Measurements from ENCODE around the gene ILKAP.
A peak's percentile ranks its signal among the peaks of the same experiment; 100 is the strongest.

ILKAP gene

DNA sequence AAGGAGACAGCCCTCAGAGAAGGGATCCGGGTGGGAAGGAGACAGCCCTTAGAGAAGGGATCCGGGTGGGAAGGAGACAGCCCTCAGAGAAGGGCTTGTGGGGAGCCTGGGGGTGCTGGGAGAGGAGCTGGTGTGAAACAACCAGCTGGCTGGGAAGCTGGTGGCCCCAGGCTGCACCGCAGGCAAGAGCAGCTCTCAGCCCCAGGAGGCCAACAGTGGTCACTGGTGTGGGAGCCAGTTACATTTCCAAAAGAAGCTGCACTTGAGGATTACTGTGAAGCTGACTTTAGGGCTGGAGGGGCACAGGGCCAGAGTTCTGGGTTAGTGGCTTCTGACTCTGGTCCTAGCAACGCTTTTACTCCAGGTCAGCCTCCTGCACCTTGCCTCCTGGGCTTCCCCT, 33.1 kb upstream of the ILKAP start:
- DNase-seq, result no peak

DNA sequence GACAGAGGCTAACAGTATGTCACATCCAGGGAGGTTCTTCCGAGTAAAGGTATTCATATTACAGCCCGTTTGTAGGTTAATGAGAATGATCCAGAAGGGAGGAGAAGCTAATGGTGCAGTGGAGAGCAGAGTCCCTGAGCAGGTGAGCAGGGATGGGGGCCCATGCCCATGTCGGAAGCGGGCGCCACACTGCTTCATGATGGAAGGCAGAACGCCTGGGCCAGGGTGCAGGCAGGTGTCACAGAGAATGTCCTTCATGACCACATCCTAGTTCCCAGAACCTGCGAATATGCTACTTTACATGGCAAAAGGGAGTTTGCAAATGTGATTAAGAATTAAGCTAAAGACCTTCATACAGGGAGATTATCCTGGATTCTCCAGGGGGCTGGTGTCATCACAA, 32.4 kb upstream of the ILKAP start:
- DNase-seq, result no peak

DNA sequence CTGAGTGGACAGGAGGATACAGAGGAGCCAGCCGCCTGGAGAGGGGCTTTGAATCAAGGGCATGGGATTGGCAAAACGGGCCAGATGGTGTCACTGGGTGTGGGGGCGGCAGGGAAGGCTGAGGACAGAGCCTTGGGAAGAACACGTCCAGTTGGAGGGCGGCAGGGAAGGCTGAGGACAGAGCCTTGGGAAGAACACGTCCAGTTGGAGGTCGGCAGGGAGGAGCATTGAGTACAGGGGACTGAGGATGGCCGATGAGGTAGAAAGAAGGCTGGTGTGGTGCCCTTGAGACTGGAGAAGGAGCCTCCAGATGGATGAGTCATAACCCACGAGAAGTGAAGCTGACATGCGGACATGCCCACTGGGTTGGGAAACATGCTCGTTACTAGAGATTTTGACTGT, 31.8 kb upstream of the ILKAP start:
- DNase-seq, result no peak

DNA sequence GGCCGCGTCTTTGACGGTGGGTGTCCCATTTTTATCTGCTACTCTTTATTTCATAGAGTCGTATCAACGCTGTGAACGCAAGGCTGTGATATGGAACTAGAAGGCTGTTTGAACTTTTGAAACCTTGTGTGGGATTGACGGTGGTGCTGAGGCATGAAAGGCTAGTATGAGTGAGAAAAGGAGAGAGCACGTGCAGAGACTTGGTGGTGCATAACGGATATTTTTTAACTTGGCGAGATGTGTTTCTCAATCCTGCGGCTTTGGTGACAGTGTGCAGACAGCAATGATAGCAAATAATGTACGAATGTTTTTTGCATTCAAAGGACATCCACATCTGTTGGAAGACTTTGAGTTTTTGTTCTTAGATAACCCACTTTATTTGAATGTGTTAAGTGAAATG, 30.1 kb upstream of the ILKAP start:
- no peak for DNase-seq

DNA sequence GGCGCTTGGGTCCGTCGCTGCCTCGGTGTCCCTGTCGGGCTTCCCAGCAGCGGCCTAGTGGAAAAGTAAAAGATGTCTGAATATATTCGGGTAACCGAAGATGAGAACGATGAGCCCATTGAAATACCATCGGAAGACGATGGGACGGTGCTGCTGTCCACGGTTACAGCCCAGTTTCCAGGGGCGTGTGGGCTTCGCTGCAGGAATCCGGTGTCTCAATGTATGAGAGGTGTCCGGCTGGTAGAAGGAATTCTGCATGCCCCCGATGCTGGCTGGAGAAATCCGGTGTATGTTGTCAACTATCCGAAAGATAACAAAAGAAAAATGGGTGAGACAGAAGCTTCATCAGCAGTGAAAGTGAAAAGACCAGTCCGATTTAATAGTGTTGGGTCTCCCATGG, 28.3 kb upstream of the ILKAP start:
- no peak for DNase-seq

DNA sequence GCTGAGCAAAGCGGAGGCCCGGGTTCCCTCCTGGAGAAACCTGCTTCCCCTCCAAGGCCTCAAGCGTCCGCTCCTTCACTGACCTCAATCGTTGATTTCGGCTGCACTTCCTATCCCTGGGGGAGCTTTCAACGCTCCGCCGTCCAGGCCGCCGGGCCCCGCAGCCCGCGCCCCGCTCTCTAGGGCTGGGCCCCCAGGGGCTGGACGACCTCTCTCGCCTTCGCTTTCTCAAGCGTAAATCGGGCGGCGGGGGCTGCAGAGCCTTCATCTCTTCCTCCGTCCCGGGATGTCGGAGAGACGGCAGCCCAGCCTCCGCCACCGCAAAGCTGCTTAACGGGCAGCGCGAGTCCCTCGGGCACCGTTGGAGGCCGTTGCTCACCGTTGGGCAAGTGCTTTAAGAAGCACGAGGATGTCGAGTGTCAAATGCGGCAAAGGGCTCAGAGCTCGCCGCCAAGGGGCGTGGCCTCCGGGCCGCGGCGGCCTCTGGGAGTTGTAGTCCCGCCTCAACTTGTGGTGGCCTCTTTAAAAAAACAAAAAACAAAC, 27.8 kb upstream of the ILKAP start:
- DNase-seq, result peak; percentile 84

DNA sequence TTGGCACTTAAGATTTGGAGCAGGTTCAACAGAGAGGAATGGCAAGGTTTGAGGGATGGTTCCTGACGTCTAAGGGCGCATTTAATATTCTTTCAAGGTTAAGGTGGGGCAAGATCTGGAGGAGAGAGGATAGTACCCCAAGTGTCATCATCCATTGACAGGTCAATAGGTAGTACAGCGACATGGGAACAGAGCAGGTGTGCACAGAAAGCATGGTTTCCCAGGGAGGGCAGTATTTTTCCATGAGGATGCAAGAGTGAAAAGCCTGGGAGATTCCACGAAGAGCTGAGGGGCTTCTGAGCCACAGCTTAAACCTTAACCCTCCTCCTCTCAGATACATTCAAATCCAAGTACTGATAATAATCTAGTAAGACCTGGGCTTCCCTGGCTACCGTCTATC, 27.2 kb upstream of the ILKAP start:
- DNase-seq, result no peak

DNA sequence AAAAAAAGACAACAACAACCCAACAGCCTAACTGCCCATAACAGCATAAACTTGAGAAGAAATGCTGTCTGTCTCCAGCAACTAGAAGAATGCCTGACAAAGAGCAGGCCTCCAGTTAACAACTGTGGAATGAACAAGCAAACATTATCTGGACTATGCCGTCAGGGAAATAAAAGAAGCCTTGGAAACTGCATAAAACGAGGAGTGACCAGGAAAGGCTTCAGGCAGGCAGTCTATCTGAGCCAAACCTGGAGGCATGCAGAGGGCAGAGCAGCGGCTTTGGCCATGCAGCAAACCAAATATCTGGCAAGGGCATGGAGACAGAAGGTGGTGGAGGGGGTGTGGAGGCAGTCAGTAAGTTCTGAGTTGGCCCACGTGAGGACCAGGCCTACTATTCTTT, 25.2 kb upstream of the ILKAP start:
- DNase-seq, result no peak

DNA sequence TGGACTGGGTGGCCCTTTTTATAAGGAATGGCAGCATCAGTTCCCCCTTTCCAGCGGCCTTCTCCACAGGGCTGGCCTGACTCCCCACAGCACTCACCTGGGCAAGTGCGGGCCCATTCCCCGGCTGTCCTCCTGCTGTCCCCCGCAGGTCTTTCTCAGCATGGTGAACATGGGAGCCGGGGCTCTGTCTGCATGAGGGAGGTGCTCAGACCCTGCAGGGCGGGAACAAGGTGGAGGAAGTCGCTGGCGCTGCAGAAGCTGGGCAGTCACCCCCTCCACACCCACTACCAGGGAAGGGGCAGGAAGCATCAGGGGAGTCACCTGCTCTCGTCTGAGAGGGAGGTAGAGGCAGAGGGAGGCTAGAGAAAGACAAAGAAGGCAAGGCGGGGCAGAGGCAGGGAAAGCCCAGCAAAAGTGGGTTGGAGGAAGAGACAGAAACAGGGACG, 24.1 kb upstream of the ILKAP start:
- no peak for DNase-seq

DNA sequence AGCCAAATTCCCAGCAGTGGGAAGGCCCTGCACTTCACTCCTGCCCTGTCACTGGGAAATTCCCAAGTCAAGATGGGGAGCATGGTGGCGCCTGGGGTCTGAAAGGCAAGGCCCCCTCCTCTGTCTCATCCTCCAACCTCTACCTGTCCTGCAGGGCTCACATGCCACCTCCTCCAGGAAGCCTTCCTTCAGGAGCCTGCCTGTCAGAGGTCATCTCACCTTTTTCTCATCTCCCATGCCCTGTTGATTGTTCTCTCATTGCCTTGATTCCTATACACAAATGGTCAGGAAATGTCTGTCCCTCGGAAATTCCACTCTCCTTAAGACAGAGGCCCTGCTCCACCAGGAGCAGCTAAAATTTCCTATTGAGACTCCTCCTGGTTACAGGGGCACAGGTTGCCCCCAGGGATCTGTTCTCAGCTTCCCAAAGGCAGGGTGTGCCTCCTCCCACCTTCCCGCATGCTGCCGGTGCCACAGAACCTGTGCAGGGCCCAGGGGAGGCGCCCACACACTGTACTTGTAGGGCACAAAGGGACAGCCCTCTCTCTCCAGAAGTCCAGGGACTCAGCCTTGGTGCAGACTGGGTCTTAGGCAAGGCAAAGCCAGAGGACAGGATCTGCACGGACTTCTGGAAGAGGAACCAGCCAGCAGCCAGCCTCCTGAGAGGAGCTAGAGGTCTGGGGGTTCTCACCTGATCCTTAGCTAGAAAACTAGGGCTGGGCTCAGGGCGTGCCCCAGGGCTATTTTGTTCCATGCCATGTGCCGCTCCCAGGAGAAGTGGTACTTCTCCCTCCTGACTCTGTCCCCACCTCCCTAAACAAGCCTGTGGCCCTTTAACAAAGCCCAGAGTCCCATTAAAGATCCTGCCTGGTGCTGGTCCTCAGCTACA, 23.4 kb upstream of the ILKAP start:
- DNase-seq, result no peak

DNA sequence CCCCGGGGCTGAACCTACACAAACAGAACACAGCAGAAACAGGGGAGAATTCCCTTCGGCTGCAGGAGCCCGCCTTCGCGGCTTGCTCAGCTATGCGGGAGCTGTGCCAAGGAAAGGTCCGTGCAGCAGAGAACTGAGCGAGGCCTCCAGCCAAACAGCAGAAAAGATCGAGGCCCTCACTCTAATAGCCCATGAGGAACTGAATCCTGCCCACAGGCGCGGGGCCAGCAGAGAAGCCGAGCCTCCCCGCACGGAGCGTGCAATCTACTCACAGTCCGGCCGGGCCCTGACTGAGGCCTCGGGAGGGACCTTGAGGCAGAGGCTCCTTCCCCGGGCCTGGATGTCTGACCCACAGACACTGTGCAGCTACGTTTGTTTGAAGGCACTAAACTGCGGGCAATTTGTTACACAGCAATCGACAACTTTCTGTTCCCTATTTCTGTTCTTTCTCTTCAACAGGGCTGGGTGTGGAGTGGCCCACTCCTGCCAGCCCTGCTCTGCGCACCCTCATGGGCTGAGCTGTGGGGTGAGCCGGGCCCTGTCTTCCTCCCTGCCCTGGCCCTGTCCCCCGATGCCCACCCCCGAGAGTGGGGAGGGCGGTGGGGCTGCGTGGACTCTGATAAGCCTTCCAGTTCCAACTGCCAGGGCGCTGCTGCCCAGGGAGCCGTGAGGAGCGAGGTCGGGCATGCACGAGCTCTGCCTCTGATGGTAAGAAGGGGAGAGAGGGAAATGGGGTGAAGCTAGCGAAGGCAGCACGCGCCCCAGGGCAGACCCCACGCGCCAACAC, 22.6 kb upstream of the ILKAP start:
- DNase-seq, result no peak

DNA sequence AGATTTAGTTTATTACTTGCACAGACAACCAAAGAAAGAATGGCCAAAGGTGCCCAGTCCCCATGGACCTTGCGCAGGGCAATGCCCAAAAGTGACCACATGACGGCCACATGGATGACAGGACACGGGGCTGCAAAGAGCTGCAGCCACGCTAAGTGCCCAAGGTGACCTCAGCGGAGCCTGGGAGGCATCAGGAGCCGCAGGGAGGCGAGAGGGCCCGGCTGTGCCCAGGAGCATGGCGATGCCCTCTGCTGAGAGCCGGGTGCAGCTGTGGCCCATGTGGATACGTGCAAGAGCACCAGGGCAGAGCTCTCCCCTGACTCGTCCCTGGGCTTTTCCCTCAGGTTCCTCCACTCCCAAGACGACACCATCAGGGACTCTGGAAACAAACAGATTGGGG, 21.6 kb upstream of the ILKAP start:
- no peak for DNase-seq

DNA sequence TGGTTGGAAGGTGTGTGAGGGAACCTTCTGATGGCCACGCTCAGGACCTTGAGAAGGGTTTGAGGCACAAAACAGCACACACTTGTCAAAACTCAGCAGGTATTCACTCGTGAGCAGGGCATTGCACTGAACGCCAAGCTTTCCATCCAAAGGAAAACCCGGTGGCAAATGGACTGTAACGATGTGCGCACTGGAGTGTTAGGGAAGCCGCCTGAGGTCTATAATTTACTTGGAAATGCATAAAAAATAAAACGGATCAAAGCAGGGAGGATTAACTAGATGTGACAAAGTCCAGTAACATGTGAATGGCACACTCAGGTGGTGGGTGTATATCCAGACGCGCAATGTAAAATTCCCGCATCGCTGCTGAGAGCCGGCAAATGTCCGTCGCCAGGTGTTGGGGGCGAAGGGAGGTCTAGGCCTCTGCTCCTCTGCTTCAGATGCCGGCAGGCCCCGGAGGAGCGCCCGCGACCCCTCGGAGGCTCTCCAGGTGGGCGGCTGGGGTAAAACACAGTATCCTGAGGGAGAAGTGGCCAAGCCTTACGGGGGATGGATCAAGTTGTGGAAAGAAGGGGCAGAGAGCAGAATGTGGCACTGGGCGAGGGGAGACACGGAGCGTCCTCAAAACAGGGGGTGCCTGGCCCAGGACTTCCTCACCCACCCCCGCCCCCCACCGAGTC, 21.0 kb upstream of the ILKAP start:
- DNase-seq, result no peak

DNA sequence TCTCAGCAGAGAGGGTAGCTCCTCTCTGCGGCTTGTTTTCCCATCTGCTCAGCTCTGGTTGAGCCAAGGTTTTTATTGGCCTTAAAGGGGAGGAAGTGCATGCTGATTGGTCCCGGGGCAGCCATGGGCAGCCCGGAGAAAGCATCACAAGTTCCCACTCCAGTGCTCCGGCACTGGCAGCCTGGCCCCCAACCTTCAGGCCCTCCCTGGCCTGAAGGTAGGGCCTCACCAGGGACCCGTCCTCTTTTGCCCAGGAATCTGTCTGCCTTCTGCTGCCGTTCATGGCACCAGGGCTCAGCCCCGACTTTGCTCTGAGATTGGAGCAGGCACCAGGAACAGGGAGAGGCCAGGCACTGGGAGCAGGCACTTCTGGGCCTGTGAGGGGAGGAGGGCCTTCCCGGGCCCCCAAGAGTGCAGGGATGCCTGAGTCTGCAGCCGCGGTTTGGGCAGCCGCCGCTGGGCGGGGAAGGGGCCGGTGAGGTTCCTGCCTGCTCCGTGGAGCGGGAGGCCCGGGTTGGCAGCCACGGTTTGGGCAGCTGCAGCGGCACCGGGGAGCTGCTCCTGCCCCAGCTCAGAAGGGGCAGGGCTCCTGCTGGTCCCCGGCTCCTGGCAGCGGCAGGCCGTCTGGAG, 17.5 kb upstream of the ILKAP start:
- DNase-seq, result no peak

DNA sequence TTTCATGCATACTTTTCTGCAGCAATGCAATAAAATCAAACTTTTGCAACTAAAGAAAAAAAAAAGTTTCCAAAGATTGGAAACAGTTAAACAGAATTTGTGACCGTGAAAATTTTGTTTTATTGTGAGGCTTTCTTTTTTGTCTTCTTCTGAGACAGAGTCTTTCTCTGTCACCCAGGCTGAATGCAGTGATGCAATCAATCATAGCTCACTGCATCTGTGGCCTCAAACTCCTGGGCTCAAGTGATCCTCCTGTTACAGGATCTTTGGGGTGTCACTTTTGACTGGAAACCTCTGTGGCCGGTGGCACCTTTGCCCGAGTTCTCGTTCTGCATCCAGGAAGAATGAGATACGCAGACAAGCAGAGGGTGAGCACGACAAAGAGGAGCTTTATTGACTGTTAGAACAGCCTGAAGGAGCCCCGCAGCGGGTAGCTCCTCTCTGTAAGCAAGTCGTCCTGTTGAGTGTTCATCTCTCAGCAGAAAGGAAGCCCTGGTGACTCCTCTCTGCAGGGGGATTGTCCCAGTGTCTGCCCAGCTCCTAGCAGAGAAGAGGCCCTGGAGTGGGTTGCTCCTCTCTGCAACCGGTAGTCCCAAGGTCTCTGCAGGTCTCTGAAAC, 16.9 kb upstream of the ILKAP start:
- DNase-seq, result no peak

DNA sequence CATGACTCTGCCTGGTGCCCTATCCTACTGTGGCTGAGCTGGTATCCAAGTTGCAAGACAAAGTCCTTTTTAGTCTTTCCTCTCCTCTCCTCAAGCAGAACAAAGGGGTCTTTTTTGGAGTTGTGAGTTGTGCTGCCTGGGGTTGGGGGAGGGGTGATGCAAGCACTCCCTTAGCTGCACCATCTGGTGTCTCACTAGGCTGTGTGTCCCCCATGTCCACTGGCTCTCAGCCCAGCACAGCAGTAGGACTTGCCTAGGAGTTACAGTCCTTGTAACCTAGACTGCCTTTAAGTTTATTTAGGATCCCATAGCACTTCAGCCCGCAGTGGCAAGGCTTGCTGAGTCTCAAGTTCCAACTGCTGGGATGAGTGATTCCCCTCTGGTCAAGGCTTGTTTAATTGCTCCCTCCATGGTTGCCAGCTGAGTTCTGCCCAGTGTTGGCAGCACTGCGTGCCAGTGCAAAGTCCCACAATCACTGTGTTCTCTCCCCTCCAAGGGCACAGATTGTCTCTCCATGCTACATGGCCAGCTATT, 13.2 kb upstream of the ILKAP start:
- DNase-seq, result no peak

DNA sequence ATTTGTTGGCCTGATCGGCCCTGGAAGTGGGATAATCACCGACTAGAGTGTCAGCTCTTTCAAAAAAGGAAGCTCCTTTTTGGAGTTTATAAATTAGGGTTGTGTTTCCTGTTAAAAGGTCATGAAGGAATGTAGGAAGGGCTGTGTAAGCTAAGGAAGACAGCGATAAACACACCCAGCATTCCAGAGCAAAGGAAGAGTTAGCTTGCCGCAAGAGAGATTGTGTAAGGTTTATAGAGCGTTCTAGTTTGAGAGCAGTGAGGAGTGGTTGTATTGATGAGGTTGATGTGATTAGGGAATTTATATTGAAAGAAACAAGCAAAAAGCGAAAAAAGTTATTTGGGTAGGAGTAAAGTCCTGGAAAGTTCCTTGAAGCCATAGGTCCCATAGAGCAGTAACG, 3.5 kb upstream of the ILKAP start:
- DNase-seq, result no peak

DNA sequence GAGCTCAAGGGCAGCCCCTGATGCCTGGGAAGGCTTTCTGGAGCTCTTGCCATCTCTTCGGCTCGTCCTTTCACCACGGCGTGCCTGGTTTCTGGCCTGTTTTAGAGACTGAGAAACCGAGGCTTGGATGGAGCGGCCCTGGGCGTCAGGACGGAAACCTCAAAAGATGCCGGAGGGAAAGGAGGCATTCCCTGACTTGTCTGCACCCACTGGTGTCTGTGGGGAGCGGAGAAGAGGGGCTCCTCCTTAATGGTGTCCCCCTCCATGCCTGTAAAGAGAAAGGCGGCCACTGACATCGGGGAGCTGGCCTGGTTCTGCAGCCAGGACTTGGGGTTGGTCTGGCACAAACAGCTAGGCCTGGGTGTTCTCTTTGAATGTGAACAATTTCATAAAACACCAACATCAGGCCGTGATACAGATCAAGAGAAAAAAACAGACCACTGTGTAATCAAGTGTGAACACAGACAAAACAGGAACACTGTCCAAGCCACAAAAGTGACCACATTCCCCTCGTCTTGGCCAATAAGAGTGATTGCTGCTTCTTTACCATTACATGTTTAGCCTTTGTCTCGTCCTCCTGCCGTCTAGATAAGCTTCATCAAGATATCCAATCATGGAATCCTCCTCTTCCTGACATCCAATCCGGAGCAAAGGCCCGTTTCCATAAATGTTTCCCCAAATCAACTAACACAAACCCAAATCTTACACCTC, 633 bp upstream of the ILKAP start:
- no peak for DNase-seq

DNA sequence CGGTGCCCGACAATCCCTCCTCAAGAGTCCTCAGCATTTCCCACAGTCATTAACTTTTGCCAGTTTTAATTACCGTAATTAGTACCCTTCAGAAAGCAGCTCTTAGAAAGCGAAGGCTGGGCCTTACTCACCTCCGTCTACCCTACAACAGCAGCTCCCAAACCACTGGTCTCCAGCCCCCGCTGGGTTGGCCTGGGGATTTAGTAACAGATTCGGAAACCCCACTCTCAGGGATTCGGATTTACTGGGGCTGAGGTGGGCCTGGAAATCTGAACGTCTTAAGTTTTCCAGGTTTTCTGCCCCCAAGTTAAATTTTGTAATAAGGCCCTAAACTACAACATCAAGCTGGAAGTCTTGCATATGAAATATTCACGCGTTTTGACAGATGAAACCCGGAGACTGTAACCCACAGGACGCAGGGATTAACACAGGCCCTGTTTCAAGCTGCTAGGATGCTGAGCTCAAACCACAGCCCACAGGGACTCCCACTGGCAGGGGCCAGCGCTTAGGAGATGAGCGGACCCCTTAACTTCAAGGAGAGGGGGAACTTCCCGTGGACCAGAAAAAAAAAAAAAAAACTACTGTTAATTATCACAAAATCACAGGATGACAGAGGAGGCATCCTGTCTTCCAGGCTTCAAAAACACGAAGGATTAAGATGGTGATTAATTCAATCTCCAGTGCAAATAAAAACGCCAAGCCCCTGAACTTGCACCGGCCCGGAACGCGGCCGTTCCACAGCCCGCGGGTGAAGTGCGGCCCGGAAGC, 985 bp downstream of the ILKAP start:
- DNase-seq, result no peak

DNA sequence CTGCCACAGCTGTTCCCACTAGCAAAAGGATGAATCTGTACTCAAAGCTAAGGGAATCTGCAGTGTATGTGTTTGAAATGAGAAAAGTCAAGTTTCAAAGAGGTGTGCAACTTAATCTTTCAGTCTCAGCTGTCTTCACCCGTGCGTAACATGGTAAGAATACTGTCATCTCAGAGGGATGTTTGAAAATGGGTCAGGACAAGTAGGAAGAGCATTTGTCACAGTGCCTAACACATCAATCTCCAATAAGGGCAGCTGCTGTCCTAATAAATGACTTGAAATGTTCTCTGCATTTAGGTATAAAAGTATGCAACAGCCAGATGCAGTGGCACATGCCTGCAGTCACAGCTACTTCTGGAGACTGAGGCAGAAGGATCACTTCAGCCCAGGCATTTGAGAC, 13.1 kb downstream of the ILKAP start:
- DNase-seq, result no peak
